Fibroblast of lung (primary cell): ENCODE measurements around the gene TRIM26. TPM values are rescaled to one million over a fixed set of nuclear protein-coding genes. Genes with fewer than 3 reads are reported as not detected.

Experiments
- DNase-seq, 2 donors: peaks; one replicate each; pipeline versions ENCODE4 v3.0.0 to v3.0.0-alpha.2; 2010; ENCODE audit warnings: low read depth in 2 of 2
- H2AFZ ChIP-seq: 2 replicates; pipeline ENCODE4 v1.5.1; 2012; ENCODE audit warnings: low read length, control low read depth, inconsistent platforms
- H3K27ac ChIP-seq: 2 replicates; pipeline ENCODE4 v1.5.1; 2011; ENCODE audit warnings: low read length, control low read depth; ENCODE audit not compliant: insufficient read depth
- H3K27me3 ChIP-seq: 2 replicates; pipeline ENCODE4 v1.5.1; 2011; ENCODE audit warnings: mild to moderate bottlenecking, low read length; ENCODE audit not compliant: control insufficient read depth, insufficient read depth
- H3K36me3 ChIP-seq: 2 replicates; pipeline ENCODE4 v1.5.1; 2011; ENCODE audit warnings: low read length; ENCODE audit not compliant: control insufficient read depth, insufficient read depth
- H3K4me1 ChIP-seq: 2 replicates; pipeline ENCODE4 v1.5.1; 2011; ENCODE audit warnings: low read length; ENCODE audit not compliant: control insufficient read depth, insufficient read depth; ENCODE audit errors: extremely low read depth
- H3K4me2 ChIP-seq: 2 replicates; pipeline ENCODE4 v1.5.1; 2011; ENCODE audit warnings: low read length, control low read depth; ENCODE audit not compliant: insufficient read depth; ENCODE audit errors: extremely low read depth
- H3K4me3 ChIP-seq, 4 experiments: fragments of 200-600 bp in 1 of 4; sonication (generic) in 1 of 4; replicated peaks in 1 of 4; 2 replicates each; pipeline ENCODE4 v1.5.1; 2011 to 2016; ENCODE audit warnings: low read length in 4 of 4, low read depth in 3 of 4, mild to moderate bottlenecking in 3 of 4, control low read depth in 2 of 4, inconsistent platforms in 1 of 4, mixed read lengths in 1 of 4; ENCODE audit not compliant: insufficient read depth in 1 of 4; ENCODE audit errors: control extremely low read depth in 1 of 4
- H3K79me2 ChIP-seq: 2 replicates; pipeline ENCODE4 v1.5.1; 2012; ENCODE audit warnings: mild to moderate bottlenecking, low read length, inconsistent platforms; ENCODE audit not compliant: control insufficient read depth, insufficient read depth
- H3K9ac ChIP-seq: 2 replicates; pipeline ENCODE4 v1.5.1; 2011; ENCODE audit warnings: mild to moderate bottlenecking, low read length, control low read depth; ENCODE audit not compliant: insufficient read depth
- H3K9me3 ChIP-seq: 2 replicates; pipeline ENCODE4 v1.5.1; 2012; ENCODE audit warnings: low read depth, low read length; ENCODE audit not compliant: control insufficient read depth, insufficient read depth
- H4K20me1 ChIP-seq: 2 replicates; pipeline ENCODE4 v1.5.1; 2011; ENCODE audit warnings: low read length; ENCODE audit not compliant: control insufficient read depth, insufficient read depth; ENCODE audit errors: extremely low read depth
- EZH2 ChIP-seq: IDR thresholded peaks from 2 replicates; pipeline ENCODE4 v1.5.1; 2012; ENCODE audit warnings: low read length, control low read depth, mild to moderate bottlenecking; ENCODE audit errors: missing control alignments
- polyA plus RNA-seq, 2 donors: library from polyadenylated mRNA; depleted of rRNA in 1 of 2; stranded (reverse) in 1 of 2; unstranded in 1 of 2; fragments of >200 nt; gene quantifications; 2 replicates each; pipeline ENCODE4 v1.2.1, GENCODE V29; 2011 to 2012; ENCODE audit warnings: missing spikeins in 1 of 2
- total RNA-seq: library from RNA; depleted of rRNA; stranded (reverse); fragments of >200 nt; gene quantifications from 2 replicates; pipeline ENCODE4 v1.2.1, GENCODE V29; 2014
- TF ChIP-seq, protein P1 (sequence below), 2 donors: IDR thresholded peaks in 1 of 2; conservative IDR thresholded peaks in 1 of 2; 1 replicate in 1 of 2; 2 replicates in 1 of 2; pipeline ENCODE4 v1.5.1; 2011 to 2012; ENCODE audit warnings: low read length in 2 of 2, control low read depth in 1 of 2, inconsistent platforms in 1 of 2, low read depth in 1 of 2, mild to moderate bottlenecking in 1 of 2

TRIM26 gene
- total and polyA plus RNA-seq, 2 donors (not counting 1 experiment from before 2014, with no cell fraction given): 18.8 to 22.5 TPM

DNA sequence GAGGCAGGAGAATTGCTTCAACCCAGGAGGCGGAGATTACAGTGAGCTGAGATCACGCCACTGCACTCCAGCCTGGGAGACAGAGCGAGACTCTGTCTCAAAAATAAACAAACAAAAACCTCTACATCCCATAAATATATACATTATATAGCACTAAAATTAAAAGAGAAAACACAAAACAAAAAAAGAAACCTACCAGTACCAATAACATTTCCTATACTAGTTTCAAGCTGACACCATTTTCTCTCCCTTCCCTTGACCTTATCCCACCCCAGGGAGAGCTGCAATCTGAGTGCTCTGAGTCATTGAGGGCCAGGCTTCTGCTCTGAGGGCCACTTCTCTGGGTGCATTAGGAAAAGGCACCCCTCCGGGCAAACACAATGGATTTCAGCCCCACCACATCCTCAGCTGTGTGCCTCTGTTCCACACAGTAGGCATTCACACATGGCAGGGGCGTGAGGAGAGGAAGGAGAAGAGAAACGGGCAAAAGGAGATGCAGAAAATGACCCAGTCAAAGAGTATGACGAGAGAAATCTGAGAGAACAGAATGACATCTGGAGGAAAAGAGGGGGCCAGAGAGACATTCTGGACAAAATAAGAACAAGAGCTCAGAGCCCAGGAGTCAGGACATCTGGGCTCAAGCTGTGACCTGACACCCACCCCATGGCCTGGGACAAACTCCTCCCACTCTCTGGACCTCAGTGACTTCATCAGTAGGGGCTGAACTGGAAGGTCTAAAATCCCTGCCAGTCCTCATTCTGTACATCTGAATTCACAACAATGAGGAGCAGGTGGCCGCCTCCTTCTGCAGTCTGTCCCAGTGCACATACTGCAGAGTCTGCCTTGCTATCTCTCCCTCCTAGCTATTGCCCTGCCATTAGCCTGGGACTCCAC is 18.2 kb downstream of the TRIM26 start:
- H3K79me2 ChIP-seq: no peaks in the 10 kb centered on the region
- no peak overlapping the region for H3K9ac ChIP-seq
- H3K9me3 ChIP-seq: no peaks in the 10 kb centered on the region
- H3K4me2 ChIP-seq: peak overlapping the region; percentile 52
- no peak for TF ChIP-seq EZH2
- TF ChIP-seq, protein P1, sequence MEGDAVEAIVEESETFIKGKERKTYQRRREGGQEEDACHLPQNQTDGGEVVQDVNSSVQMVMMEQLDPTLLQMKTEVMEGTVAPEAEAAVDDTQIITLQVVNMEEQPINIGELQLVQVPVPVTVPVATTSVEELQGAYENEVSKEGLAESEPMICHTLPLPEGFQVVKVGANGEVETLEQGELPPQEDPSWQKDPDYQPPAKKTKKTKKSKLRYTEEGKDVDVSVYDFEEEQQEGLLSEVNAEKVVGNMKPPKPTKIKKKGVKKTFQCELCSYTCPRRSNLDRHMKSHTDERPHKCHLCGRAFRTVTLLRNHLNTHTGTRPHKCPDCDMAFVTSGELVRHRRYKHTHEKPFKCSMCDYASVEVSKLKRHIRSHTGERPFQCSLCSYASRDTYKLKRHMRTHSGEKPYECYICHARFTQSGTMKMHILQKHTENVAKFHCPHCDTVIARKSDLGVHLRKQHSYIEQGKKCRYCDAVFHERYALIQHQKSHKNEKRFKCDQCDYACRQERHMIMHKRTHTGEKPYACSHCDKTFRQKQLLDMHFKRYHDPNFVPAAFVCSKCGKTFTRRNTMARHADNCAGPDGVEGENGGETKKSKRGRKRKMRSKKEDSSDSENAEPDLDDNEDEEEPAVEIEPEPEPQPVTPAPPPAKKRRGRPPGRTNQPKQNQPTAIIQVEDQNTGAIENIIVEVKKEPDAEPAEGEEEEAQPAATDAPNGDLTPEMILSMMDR (conservative IDR thresholded peaks at IDR 0.05 in 1 of 2, IDR thresholded peaks at IDR 0.05 in 1 of 2; ENCODE audit: low read depth in 1 of 2, low read length in 2 of 2): no peak
- no peak overlapping the region for H3K4me3 ChIP-seq
- H4K20me1 ChIP-seq: no peaks in the 10 kb centered on the region
- no peak overlapping the region for H2AFZ ChIP-seq
- H3K27ac ChIP-seq: no peak overlapping the region
- no peak for DNase-seq
- H3K27me3 ChIP-seq: no peaks in the 10 kb centered on the region
- H3K4me1 ChIP-seq: peaks cover 2% of the 10 kb centered on the region
- H3K36me3 ChIP-seq: peaks cover 25% of the 10 kb centered on the region

DNA sequence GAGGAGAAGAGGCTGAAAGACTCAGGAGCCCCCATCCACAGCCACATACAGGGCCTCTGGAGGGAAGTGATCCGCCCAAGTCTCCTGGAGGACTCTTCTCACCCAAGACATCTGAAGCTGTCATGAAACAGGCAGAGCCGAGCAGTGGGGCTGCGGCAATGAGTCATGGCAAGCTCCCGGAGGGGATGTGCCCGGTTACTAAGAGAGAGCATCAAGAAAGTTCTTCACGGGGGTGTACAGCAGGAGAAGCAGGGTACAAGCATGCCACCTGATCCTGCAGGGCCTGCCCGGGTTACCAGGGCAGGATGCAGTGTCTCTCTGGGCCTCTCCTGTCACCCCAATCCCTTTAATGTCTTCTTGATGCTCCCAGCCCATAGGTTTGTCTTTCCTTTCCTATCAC is 21.1 kb downstream of the TRIM26 start:
- Histone ChIP-seq H3K4me3 (no peak overlapping the region), H3K79me2 (no peaks in the 10 kb centered on the region), H3K36me3 (peaks cover 11% of the 10 kb centered on the region), H3K27ac (no peak overlapping the region), H3K9ac (no peak overlapping the region), H4K20me1 (no peaks in the 10 kb centered on the region), H3K27me3 (no peaks in the 10 kb centered on the region), H3K9me3 (no peaks in the 10 kb centered on the region), H3K4me2 (no peak overlapping the region), H2AFZ (no peak overlapping the region), H3K4me1 (peaks cover 2% of the 10 kb centered on the region)
- TF ChIP-seq EZH2: no peak
- TF ChIP-seq, protein P1 (conservative IDR thresholded peaks at IDR 0.05 in 1 of 2, IDR thresholded peaks at IDR 0.05 in 1 of 2; ENCODE audit: low read depth in 1 of 2, low read length in 2 of 2): no peak
- peak in 1 of 2 donors; percentile 11 for DNase-seq

DNA sequence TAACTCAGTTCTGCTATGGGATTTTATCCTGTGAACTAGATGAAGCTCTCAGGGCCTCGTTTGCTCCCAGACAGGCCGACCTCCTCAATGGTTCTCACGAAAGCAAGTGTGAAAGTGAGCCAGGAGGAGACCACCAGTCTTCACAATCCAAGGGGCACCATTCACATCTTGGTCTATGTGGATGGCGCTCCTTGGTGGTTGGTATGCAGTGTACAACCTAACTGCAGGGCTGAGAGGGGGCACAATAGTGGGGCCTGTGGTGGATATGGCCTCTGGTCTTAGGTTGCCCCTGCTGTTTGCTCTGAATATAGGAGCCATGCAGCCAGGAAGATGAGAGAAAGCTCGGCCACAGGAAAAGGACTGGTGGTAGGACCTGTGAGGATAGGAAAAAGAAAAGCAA is 24.7 kb downstream of the TRIM26 start:
- Histone ChIP-seq H3K27ac (no peak overlapping the region), H3K27me3 (no peaks in the 10 kb centered on the region), H3K9ac (no peak overlapping the region), H3K4me1 (no peaks in the 10 kb centered on the region), H3K79me2 (no peaks in the 10 kb centered on the region), H3K36me3 (peaks cover 11% of the 10 kb centered on the region), H3K4me2 (no peak overlapping the region), H3K9me3 (no peaks in the 10 kb centered on the region), H2AFZ (no peak overlapping the region), H3K4me3 (no peak overlapping the region), H4K20me1 (no peaks in the 10 kb centered on the region)
- no peak for TF ChIP-seq EZH2
- no peak for DNase-seq
